ENCODE data around the gene MEGF6. TPM values are rescaled to one million over a fixed set of nuclear protein-coding genes. Genes with fewer than 3 reads are reported as not detected.

The MEGF6 gene
- total and polyA plus RNA-seq, 5 experiments from 2014 or later, result 2.2 to 198 (median 3.5) TPM

GRCh38 chr1:3599816-3600215 lies 11.5 kb downstream of the MEGF6 start:
- Mint-ChIP-seq H3K9me3 (no peaks in the 10 kb centered on the region), H3K4me3 (peak overlapping the region in 2 of 10 donors; percentile 33 to 92), H3K4me1 (peaks cover 12 to 42% (median 30%) of the 10 kb centered on the region in 4 donors), H3K27me3 (no peaks in the 10 kb centered on the region), H3K27ac (peak overlapping the region in 4 of 10 donors; percentile 48 to 79 (median 50)), H3K36me3 (no peaks in the 10 kb centered on the region)
- DNase-seq (no peak), ATAC-seq (peak in 1 of 2 donors; percentile 26)
- POLR2A ChIA-PET, result interaction anchor here (1.0 kb wide), 1 partner anchor 104 kb away, joined by 3 read pairs; no protein-coding TSS in a partner anchor

- no peak for DNase-seq
- no peak for ATAC-seq
- Mint-ChIP-seq H3K27me3 (no peaks in the 10 kb centered on the region), H3K9me3 (no peaks in the 10 kb centered on the region), H3K36me3 (no peaks in the 10 kb centered on the region), H3K4me1 (peaks cover 12 to 42% (median 30%) of the 10 kb centered on the region in 4 donors), H3K4me3 (peak overlapping the region in 4 of 10 donors; percentile 23 to 95 (median 59)), H3K27ac (peak overlapping the region in 3 of 10 donors; percentile 48 to 76 (median 51))
- POLR2A ChIA-PET, result interaction anchor here (0.6 to 1.6 kb wide), 2 partner anchors 70 to 86 kb away, joined by 3 to 5 read pairs; no protein-coding TSS in a partner anchor
Observed at GRCh38 chr1:3599286-3599811, 12.0 kb downstream of the MEGF6 start.

GRCh38 chr1:3598522-3599285 lies 12.6 kb downstream of the MEGF6 start:
- DNase-seq (no peak), ATAC-seq (no peak)
- Mint-ChIP-seq H3K27ac (peak overlapping the region in 6 of 10 donors; percentile 57 to 94 (median 87)), H3K4me1 (peaks cover 15 to 46% (median 33%) of the 10 kb centered on the region in 4 donors), H3K4me3 (peak overlapping the region in 8 of 10 donors; percentile 61 to 95 (median 88)), H3K36me3 (no peaks in the 10 kb centered on the region), H3K9me3 (no peaks in the 10 kb centered on the region), H3K27me3 (no peaks in the 10 kb centered on the region)
- POLR2A ChIA-PET, result interaction anchor here (0.6 to 1.6 kb wide), 3 partner anchors 23 to 85 kb away, joined by 3 to 5 read pairs (median 3); no protein-coding TSS in a partner anchor

GRCh38 chr1:3598051-3598491 lies 13.2 kb downstream of the MEGF6 start:
- peak overlapping the region; percentile 69 to 95 (median 88) for H3K4me3 Mint-ChIP-seq
- POLR2A ChIA-PET, result interaction anchor here (0.9 to 1.6 kb wide), 4 partner anchors 10 to 69 kb away, joined by 3 to 4 read pairs (median 3); no protein-coding TSS in a partner anchor
- peaks cover 16 to 49% (median 34%) of the 10 kb centered on the region in 4 donors for H3K4me1 Mint-ChIP-seq
- ATAC-seq, result peak; percentile 3 to 29
- no peaks in the 10 kb centered on the region for H3K27me3 Mint-ChIP-seq
- peak overlapping the region; percentile 57 to 96 (median 93) for H3K27ac Mint-ChIP-seq
- peak in 1 of 10 donors; percentile 16 for DNase-seq
- no peaks in the 10 kb centered on the region for H3K9me3 Mint-ChIP-seq
- H3K36me3 Mint-ChIP-seq, result no peaks in the 10 kb centered on the region

GRCh38 chr1:3597599-3597964 lies 13.7 kb downstream of the MEGF6 start:
- Mint-ChIP-seq H3K27me3 (no peaks in the 10 kb centered on the region), H3K4me3 (peak overlapping the region; percentile 69 to 95 (median 88)), H3K4me1 (peaks cover 16 to 49% (median 34%) of the 10 kb centered on the region in 4 donors), H3K9me3 (no peaks in the 10 kb centered on the region), H3K27ac (peak overlapping the region; percentile 89 to 96 (median 93)), H3K36me3 (no peaks in the 10 kb centered on the region)
- peak; percentile 75 for ATAC-seq
- POLR2A ChIA-PET, result interaction anchor here (0.9 to 1.2 kb wide), 3 partner anchors 10 to 27 kb away, joined by 3 to 4 read pairs (median 3); no protein-coding TSS in a partner anchor
- DNase-seq, result peak in 8 of 10 donors; percentile 5 to 42 (median 28)

- Mint-ChIP-seq H3K27ac (peak overlapping the region; percentile 89 to 96 (median 93)), H3K27me3 (no peaks in the 10 kb centered on the region), H3K4me1 (peaks cover 16 to 49% (median 35%) of the 10 kb centered on the region in 4 donors), H3K36me3 (no peaks in the 10 kb centered on the region), H3K9me3 (no peaks in the 10 kb centered on the region), H3K4me3 (peak overlapping the region; percentile 69 to 95 (median 88))
- POLR2A ChIA-PET, result interaction anchor here (0.9 to 1.0 kb wide), 2 partner anchors 11 to 27 kb away, joined by 3 to 4 read pairs; no protein-coding TSS in a partner anchor
- ATAC-seq (peak; percentile 28 to 47), DNase-seq (no peak)
Observed at GRCh38 chr1:3596663-3597598, 14.4 kb downstream of the MEGF6 start.

GRCh38 chr1:3595949-3596348 lies 15.4 kb downstream of the MEGF6 start:
- ATAC-seq (no peak), DNase-seq (no peak)
- no peaks in the 10 kb centered on the region for H3K9me3 Mint-ChIP-seq
- H3K27ac Mint-ChIP-seq, result peak overlapping the region in 9 of 10 donors; percentile 60 to 89 (median 76)
- POLR2A ChIA-PET, result no interaction called here
- no peaks in the 10 kb centered on the region for H3K36me3 Mint-ChIP-seq
- H3K27me3 Mint-ChIP-seq, result no peaks in the 10 kb centered on the region
- peak overlapping the region in 3 of 10 donors; percentile 39 to 62 (median 44) for H3K4me3 Mint-ChIP-seq
- peaks cover 16 to 49% (median 35%) of the 10 kb centered on the region in 4 donors for H3K4me1 Mint-ChIP-seq

- peaks cover 16 to 45% (median 32%) of the 10 kb centered on the region in 4 donors for H3K4me1 Mint-ChIP-seq
- H3K4me3 Mint-ChIP-seq, result no peak overlapping the region
- POLR2A ChIA-PET, result no interaction called here
- ATAC-seq, result no peak
- peak overlapping the region in 3 of 10 donors; percentile 48 to 58 (median 49) for H3K27ac Mint-ChIP-seq
- H3K9me3 Mint-ChIP-seq, result no peaks in the 10 kb centered on the region
- H3K36me3 Mint-ChIP-seq, result no peaks in the 10 kb centered on the region
- no peak for DNase-seq
- H3K27me3 Mint-ChIP-seq, result no peaks in the 10 kb centered on the region
Observed at GRCh38 chr1:3594706-3595377, 16.5 kb downstream of the MEGF6 start.

GRCh38 chr1:3593745-3594144 lies 17.6 kb downstream of the MEGF6 start:
- DNase-seq, result no peak
- peak overlapping the region in 1 of 10 donors; percentile 54 for H3K4me3 Mint-ChIP-seq
- H3K27ac Mint-ChIP-seq, result peak overlapping the region in 7 of 10 donors; percentile 47 to 90 (median 71)
- H3K9me3 Mint-ChIP-seq, result no peaks in the 10 kb centered on the region
- no peak for ATAC-seq
- peaks cover 16 to 45% (median 27%) of the 10 kb centered on the region in 4 donors for H3K4me1 Mint-ChIP-seq
- POLR2A ChIA-PET, result interaction anchor here (0.8 to 1.0 kb wide), 2 partner anchors 8 to 13 kb away, joined by 3 read pairs; no protein-coding TSS in a partner anchor
- no peaks in the 10 kb centered on the region for H3K27me3 Mint-ChIP-seq
- H3K36me3 Mint-ChIP-seq, result no peaks in the 10 kb centered on the region

GRCh38 chr1:3593334-3593733 lies 18.0 kb downstream of the MEGF6 start:
- ATAC-seq, result no peak
- no peaks in the 10 kb centered on the region for H3K9me3 Mint-ChIP-seq
- H3K36me3 Mint-ChIP-seq, result no peaks in the 10 kb centered on the region
- no peaks in the 10 kb centered on the region for H3K27me3 Mint-ChIP-seq
- no peak for DNase-seq
- H3K27ac Mint-ChIP-seq, result peak overlapping the region in 1 of 10 donors; percentile 85
- H3K4me3 Mint-ChIP-seq, result no peak overlapping the region
- peaks cover 16 to 42% (median 25%) of the 10 kb centered on the region in 4 donors for H3K4me1 Mint-ChIP-seq
- POLR2A ChIA-PET, result interaction anchor here (0.8 to 1.0 kb wide), 2 partner anchors 9 to 13 kb away, joined by 3 read pairs; no protein-coding TSS in a partner anchor

All from naive thymus-derived CD8-positive, alpha-beta T cell (primary cell).